B cell (primary cell): ENCODE results near the gene TAS2R39.

Source experiments
- EZH2 ChIP-seq: IDR thresholded peaks from 2 replicates; pipeline ENCODE4 v1.6.1; 2012; ENCODE audit warnings: borderline replicate concordance, low read depth, mild to moderate bottlenecking, moderate library complexity, low read length; ENCODE audit not compliant: insufficient read depth, poor library complexity, severe bottlenecking
- TF ChIP-seq, protein P1 (sequence below): fragments of 200-600 bp; IDR thresholded peaks from one replicate; pipeline ENCODE4 v1.8.0; 2022; ENCODE audit warnings: antibody characterized with exemption, mild to moderate bottlenecking

- TF ChIP-seq, protein P1, sequence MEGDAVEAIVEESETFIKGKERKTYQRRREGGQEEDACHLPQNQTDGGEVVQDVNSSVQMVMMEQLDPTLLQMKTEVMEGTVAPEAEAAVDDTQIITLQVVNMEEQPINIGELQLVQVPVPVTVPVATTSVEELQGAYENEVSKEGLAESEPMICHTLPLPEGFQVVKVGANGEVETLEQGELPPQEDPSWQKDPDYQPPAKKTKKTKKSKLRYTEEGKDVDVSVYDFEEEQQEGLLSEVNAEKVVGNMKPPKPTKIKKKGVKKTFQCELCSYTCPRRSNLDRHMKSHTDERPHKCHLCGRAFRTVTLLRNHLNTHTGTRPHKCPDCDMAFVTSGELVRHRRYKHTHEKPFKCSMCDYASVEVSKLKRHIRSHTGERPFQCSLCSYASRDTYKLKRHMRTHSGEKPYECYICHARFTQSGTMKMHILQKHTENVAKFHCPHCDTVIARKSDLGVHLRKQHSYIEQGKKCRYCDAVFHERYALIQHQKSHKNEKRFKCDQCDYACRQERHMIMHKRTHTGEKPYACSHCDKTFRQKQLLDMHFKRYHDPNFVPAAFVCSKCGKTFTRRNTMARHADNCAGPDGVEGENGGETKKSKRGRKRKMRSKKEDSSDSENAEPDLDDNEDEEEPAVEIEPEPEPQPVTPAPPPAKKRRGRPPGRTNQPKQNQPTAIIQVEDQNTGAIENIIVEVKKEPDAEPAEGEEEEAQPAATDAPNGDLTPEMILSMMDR: no peak
- TF ChIP-seq EZH2: no peak
These were observed 34.6 kb upstream of the TAS2R39 start for GRCh38 chr7:143148651-143149050.
